ENCODE measurements around the gene FBLN7. TPM values are rescaled to one million over a fixed set of nuclear protein-coding genes. Genes with fewer than 3 reads are reported as not detected.
A peak's percentile ranks its signal among the peaks of the same experiment; 100 is the strongest.

Gene FBLN7
- total and polyA plus RNA-seq, 2 of the 8 experiments (the other 6 are each of a cell fraction or from before 2014, with no cell fraction given): 0.30 to 0.77 TPM

- H3K23ac ChIP-seq (ENCODE audit: insufficient read length): no peak overlapping the region
- FAIRE-seq (no peak), DNase-seq (ENCODE audit: low read depth in 1 of 2, low spot score in 2 of 2) (peak in 1 of 2 experiments; percentile 31)
- no peak overlapping the region for H2AK5ac ChIP-seq (ENCODE audit: low read depth, low read length)
- no peak overlapping the region for H2BK120ac ChIP-seq (replicated peaks; ENCODE audit: low read depth, low read length)
- H2BK20ac ChIP-seq (ENCODE audit: low read length): no peak overlapping the region
- H2BK5ac ChIP-seq (ENCODE audit: low read depth, low read length): no peak overlapping the region
- H3K4me1 ChIP-seq (replicated peaks in 1 of 4; ENCODE audit: control insufficient read depth in 3 of 4, insufficient read depth in 4 of 4, low read length in 3 of 4): peaks cover 0 to 3% (median 0%) of the 10 kb centered on the region in 4 experiments; a peak in 1 of 7 replicates
- no peak overlapping the region for H3K27ac ChIP-seq (ENCODE audit: low read depth, low read length)
- no peaks in the 10 kb centered on the region for H3K79me1 ChIP-seq (ENCODE audit: low read depth, low read length)
- no peaks in the 10 kb centered on the region for H3K9me3 ChIP-seq (ENCODE audit: insufficient read depth in 2 of 2, low read depth in 1 of 2, low read length in 1 of 2)
- no peak overlapping the region for H3K4me2 ChIP-seq (ENCODE audit: insufficient read depth in 1 of 2, low read depth in 2 of 2, low read length in 2 of 2)
- H3K18ac ChIP-seq (ENCODE audit: extremely low read depth, low read length): no peak overlapping the region
- H2AFZ ChIP-seq (ENCODE audit: low read length): no peak overlapping the region
- H3K79me2 ChIP-seq (ENCODE audit: control insufficient read depth in 1 of 2, insufficient read depth in 2 of 2, low read length in 2 of 2): no peaks in the 10 kb centered on the region
- H4K5ac ChIP-seq (ENCODE audit: insufficient read length, low read depth, low read length): no peak overlapping the region
- H3K14ac ChIP-seq (ENCODE audit: insufficient read length): no peak overlapping the region
- CTCF ChIA-PET (ENCODE audit: partially characterized antibody): interaction anchor here (1.6 kb wide), 1 partner anchor 13 kb away, joined by 4 read pairs; no protein-coding TSS in a partner anchor
- H3K4ac ChIP-seq (replicated peaks; ENCODE audit: insufficient read length, low read depth, low read length): no peak overlapping the region
- H3K23me2 ChIP-seq (ENCODE audit: low read depth, low read length): no peaks in the 10 kb centered on the region
- H4K20me1 ChIP-seq (replicated peaks in 1 of 2; ENCODE audit: control insufficient read depth in 1 of 2, insufficient read depth in 2 of 2, low read length in 2 of 2): no peaks in the 10 kb centered on the region
- no peaks in the 10 kb centered on the region for H3K36me3 ChIP-seq (ENCODE audit: control insufficient read depth in 2 of 4, insufficient read depth in 4 of 4, low read length in 3 of 4)
- no peak overlapping the region for H2BK15ac ChIP-seq (ENCODE audit: low read length)
- no peak overlapping the region for H3K4me3 ChIP-seq (ENCODE audit: extremely low read depth in 1 of 4, insufficient read depth in 2 of 4, low read depth in 3 of 4, low read length in 4 of 4)
- no peak overlapping the region for H4K91ac ChIP-seq (replicated peaks; ENCODE audit: insufficient read length, low read length)
- H3K9ac ChIP-seq (replicated peaks in 1 of 4; ENCODE audit: extremely low read depth in 1 of 4, low read depth in 3 of 4, low read length in 3 of 4): no peak overlapping the region; a peak in 1 of 7 replicates
- no peak overlapping the region for H3K56ac ChIP-seq (replicated peaks; ENCODE audit: insufficient read length, low read depth, low read length)
- no peak overlapping the region for H2BK12ac ChIP-seq (ENCODE audit: low read depth, low read length)
- POLR2A ChIA-PET (ENCODE audit: partially characterized antibody): no interaction called here
- WGBS, 2 experiments (ENCODE audit: extremely low coverage in 1 of 2, insufficient coverage in 1 of 2, insufficient read length in 1 of 2, insufficient replicate concordance in 2 of 2, low coverage in 1 of 2, low lambda C conversion rate in 2 of 2, missing lambda C conversion rate in 1 of 2): 88% methylated on average over 5 of the region's 5 CpGs; no CpG with 5 or more reads in 1 of the 2 experiments
- no peak overlapping the region for H4K8ac ChIP-seq (ENCODE audit: extremely low read depth, insufficient read depth, low read length)
- H3K27me3 ChIP-seq (replicated peaks in 1 of 4; ENCODE audit: control insufficient read depth in 3 of 4, extremely low read depth in 1 of 4, insufficient read depth in 3 of 4, low read length in 3 of 4): no peaks in the 10 kb centered on the region; a peak in 1 of 7 replicates
- TF ChIP-seq RXRA (IDR thresholded peaks at IDR 0.05; ENCODE audit: insufficient read depth, low read depth, low read length) (no peak), KDM1A (IDR thresholded peaks at IDR 0.05; ENCODE audit: borderline replicate concordance, low read length) (no peak), CBX5 (IDR thresholded peaks at IDR 0.05; ENCODE audit: low read depth, low read length) (no peak), ASH2L (IDR thresholded peaks at IDR 0.05; ENCODE audit: low read length) (no peak), ATF2 (IDR thresholded peaks at IDR 0.05; ENCODE audit: low read length) (no peak), SIRT6 (IDR thresholded peaks at IDR 0.05; ENCODE audit: low read length) (no peak), RFX5 (IDR thresholded peaks at IDR 0.05; ENCODE audit: borderline replicate concordance, low read depth, low read length) (no peak), CBX8 (IDR thresholded peaks at IDR 0.05; ENCODE audit: borderline replicate concordance, low read depth, low read length) (no peak), SAP30 (IDR thresholded peaks at IDR 0.05; ENCODE audit: insufficient read depth, insufficient replicate concordance, low read length) (no peak), TEAD4 (IDR thresholded peaks at IDR 0.05; ENCODE audit: low read depth, low read length) (no peak), POU5F1 (IDR thresholded peaks at IDR 0.05; ENCODE audit: low read depth, low read length) (no peak), KDM5A (IDR thresholded peaks at IDR 0.05; ENCODE audit: low read length) (no peak), NRF1 (IDR thresholded peaks at IDR 0.05; ENCODE audit: low read depth, low read length) (no peak)
Observed at GRCh38 chr2:112149194-112149593, 11.0 kb downstream of the FBLN7 start.

Data from H1 (cell line).